Measurements from ENCODE around the gene ARHGAP8. TPM values are rescaled to one million over a fixed set of nuclear protein-coding genes. Genes with fewer than 3 reads are reported as not detected.

ARHGAP8 gene
- total RNA-seq, 1 donor from 2014 or later: 0.49 TPM

DNA sequence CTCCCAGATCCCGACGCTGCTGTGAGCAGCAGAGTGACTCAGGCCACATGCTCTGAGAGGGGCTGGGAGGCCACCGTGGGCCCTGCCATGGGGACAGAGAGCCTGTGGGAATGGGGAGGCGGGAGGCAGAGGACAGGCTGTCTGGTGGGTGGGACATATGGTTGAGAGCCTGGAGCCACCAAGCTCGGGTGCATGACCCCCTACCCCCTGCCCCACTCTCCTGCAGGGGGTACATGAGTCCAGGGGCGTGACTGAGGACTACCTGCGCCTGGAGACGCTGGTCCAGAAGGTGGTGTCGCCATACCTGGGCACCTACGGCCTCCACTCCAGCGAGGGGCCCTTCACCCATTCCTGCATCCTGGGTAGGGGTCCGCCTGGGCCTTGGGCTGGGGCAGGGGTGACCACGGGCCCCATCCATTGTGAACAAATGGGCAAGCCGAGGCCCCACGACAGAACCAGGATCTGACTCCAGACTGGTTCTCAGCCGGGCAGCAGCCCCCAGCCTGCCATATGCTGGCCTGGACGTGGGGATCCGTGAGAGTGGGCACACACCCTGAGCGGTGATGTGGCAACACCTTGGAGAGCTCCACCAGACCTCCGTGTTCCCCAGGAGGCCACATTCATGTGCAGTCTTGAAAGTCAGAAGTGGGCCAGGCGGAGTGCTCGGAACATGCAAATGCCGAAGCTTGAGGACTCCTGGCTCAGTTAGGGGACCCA lies 17.4 kb upstream of the ARHGAP8 start:
- POLR2A ChIA-PET: interaction anchor here (0.5 kb wide), 1 partner anchor 16 kb away, joined by 3 read pairs; no protein-coding TSS in a partner anchor
- no peaks in the 10 kb centered on the region for H3K9me3 Mint-ChIP-seq
- H3K27me3 Mint-ChIP-seq: peaks cover 2% of the 10 kb centered on the region
- no peak overlapping the region for H3K4me3 Mint-ChIP-seq
- H3K36me3 Mint-ChIP-seq (ENCODE audit: low read depth): peaks cover 2% of the 10 kb centered on the region
- intact Hi-C loops (cut with micrococcal nuclease): loop anchor here (1.0 kb wide), 1 partner anchor 38 kb away; no protein-coding TSS in a partner anchor
- TF ChIP-seq, protein P1, sequence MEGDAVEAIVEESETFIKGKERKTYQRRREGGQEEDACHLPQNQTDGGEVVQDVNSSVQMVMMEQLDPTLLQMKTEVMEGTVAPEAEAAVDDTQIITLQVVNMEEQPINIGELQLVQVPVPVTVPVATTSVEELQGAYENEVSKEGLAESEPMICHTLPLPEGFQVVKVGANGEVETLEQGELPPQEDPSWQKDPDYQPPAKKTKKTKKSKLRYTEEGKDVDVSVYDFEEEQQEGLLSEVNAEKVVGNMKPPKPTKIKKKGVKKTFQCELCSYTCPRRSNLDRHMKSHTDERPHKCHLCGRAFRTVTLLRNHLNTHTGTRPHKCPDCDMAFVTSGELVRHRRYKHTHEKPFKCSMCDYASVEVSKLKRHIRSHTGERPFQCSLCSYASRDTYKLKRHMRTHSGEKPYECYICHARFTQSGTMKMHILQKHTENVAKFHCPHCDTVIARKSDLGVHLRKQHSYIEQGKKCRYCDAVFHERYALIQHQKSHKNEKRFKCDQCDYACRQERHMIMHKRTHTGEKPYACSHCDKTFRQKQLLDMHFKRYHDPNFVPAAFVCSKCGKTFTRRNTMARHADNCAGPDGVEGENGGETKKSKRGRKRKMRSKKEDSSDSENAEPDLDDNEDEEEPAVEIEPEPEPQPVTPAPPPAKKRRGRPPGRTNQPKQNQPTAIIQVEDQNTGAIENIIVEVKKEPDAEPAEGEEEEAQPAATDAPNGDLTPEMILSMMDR (IDR thresholded peaks at IDR 0.05): no peak
- no peak overlapping the region for H3K27ac Mint-ChIP-seq
- DNase-seq: no peak
- ATAC-seq (ENCODE audit: low read depth): no peak
- CTCF ChIA-PET: interaction anchor here (0.8 to 4.7 kb wide), 4 partner anchors 27 to 70 kb away, joined by 3 to 53 read pairs (median 6); no protein-coding TSS in a partner anchor
- H3K4me1 Mint-ChIP-seq: peaks cover 3% of the 10 kb centered on the region

DNA sequence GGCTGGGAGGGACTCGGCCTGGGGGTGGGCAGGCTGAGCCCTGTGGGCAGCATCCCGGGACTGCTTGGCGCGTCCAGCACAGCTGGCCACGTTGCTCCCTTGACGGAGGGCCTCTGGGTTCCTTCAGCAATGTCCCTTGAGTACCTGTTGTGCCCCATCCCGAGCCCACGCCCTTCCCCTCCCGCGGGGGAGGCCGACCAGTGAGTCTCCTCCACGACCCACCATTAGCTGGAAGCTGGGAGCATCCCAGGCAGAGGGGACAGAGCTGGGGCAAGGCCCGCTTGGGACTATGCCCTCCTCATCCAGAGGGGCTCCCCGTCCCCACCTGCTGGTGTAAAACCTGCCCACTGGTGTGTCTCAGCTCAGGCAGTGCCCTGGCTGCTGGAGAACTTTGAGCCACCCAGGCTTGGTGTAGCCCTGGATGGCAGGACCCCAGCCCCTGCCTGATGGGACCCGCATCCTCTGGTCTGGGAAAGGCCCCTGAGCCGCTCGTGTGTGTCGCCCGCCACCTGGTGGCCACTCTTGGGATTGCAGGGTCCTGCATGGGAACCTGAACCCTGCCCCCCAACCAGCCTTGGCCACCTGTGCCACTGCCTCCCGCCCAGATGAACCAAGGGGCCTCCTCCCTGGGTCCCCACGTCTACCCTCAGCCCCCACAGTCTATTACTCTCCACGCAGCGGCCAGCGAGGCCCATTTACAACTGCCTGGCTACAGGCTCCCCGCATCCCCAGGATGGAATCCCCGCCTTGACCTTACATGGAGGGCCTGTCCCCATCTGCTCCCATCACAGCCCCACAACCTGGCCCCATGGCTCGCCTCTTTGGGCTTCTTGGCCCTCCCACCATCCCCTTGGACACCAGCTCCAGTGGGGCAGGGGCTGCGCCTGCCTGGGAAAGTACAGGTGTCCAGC lies 16.6 kb upstream of the ARHGAP8 start:
- Mint-ChIP-seq H3K4me3 (no peak overlapping the region), H3K27ac (no peak overlapping the region), H3K36me3 (ENCODE audit: low read depth) (peaks cover 1% of the 10 kb centered on the region), H3K9me3 (no peaks in the 10 kb centered on the region), H3K27me3 (peaks cover 2% of the 10 kb centered on the region), H3K4me1 (peaks cover 3% of the 10 kb centered on the region)
- TF ChIP-seq, protein P1 (IDR thresholded peaks at IDR 0.05): peak; percentile 78
- ChIA-PET POLR2A (no interaction called here), CTCF (interaction anchor here (0.9 to 4.7 kb wide), 3 partner anchors 28 to 51 kb away, joined by 3 to 53 read pairs (median 8); no protein-coding TSS in a partner anchor)
- DNase-seq: peak; percentile 88
- intact Hi-C loops (cut with micrococcal nuclease): loop anchor here (1.0 kb wide), 1 partner anchor 38 kb away; no protein-coding TSS in a partner anchor
- ATAC-seq (ENCODE audit: low read depth): peak; percentile 89

DNA sequence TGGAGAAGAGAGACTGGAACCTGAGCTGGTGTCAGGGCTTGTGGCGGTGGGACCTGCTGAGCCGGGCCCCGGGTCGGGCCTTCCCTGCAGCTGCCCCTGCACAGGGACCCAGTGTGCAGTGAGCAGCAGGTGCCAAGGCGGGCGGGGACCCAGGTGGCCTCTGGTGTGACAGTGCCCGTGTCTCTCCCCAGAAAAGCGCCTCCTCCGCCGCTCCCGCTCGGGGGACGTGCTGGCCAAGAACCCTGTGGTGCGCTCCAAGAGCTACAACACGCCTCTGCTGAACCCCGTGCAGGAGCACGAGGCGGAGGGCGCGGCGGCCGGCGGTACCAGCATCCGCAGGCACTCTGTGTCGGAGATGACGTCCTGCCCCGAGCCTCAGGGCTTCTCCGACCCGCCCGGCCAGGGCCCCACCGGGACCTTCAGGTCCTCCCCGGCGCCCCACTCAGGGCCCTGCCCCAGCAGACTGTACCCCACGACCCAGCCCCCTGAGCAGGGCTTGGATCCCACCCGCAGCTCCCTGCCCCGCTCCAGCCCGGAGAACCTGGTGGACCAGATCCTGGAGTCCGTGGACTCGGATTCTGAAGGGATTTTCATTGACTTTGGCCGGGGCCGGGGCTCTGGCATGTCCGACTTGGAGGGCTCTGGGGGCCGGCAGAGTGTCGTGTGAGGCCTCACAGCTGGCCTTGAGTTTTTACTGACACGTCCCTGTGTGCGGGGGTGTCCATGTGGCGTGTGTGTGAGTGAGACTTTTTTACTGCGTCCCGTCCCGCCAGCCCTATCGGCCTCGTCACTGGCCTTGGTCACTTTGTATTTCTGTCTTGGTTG lies 15.6 kb upstream of the ARHGAP8 start:
- ATAC-seq (ENCODE audit: low read depth): no peak
- H3K4me1 Mint-ChIP-seq: peaks cover 3% of the 10 kb centered on the region
- ChIA-PET POLR2A (no interaction called here), CTCF (interaction anchor here (3.1 to 4.7 kb wide), 2 partner anchors 39 to 52 kb away, joined by 8 to 53 read pairs; no protein-coding TSS in a partner anchor)
- H3K9me3 Mint-ChIP-seq: no peaks in the 10 kb centered on the region
- H3K36me3 Mint-ChIP-seq (ENCODE audit: low read depth): no peaks in the 10 kb centered on the region
- no peak overlapping the region for H3K27ac Mint-ChIP-seq
- no peak for DNase-seq
- TF ChIP-seq, protein P1 (IDR thresholded peaks at IDR 0.05): no peak
- no peak overlapping the region for H3K4me3 Mint-ChIP-seq
- peaks cover 2% of the 10 kb centered on the region for H3K27me3 Mint-ChIP-seq
- intact Hi-C loops (cut with micrococcal nuclease): no loop called here

DNA sequence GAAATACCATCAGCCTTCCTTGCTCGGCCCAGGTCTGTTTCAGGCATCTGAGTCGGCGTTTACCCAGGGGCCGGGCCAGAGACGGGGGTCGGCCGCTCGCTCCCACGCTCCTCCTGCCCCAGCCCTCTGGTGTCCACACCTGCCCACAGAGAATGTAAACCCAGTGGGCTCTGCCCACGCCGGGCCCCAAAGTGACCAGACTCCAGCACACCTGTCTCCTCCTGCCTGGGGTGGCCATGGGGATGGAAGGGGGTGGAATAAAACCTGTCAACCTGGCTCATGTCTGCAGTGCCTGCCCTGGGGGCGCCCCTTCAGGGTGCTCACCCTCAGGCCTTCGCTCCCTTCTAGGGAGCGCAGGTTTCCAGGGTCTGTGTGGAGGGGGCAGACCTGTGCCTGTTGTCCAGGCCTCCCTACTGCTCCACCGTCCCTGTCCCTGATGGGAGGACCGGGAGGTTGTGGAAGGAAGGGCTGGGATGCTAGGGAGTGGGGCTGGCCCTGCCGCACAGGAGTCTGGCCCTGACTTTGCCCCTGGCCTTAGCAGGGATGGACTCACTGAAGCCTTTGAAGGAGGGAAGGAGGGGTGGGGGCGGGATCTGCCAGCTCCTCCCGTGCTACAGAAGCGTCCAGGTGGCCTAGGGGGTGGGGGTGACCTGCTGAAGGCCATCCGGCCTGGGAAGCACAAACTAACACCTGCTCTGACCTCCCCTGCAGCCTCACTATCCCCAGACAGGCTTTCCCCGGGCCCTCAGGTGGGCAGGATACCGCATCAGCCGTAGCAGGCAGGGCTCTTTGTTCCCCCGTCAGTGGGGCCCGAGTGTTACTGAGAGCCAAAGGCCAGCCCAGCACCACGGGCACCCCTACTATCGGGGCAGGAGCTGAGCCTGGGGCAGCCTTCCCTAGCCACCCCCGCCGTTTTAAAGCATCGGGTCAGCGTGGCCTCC lies 14.7 kb upstream of the ARHGAP8 start:
- intact Hi-C loops (cut with micrococcal nuclease): no loop called here
- TF ChIP-seq, protein P1 (IDR thresholded peaks at IDR 0.05): no peak
- CTCF ChIA-PET: interaction anchor here (4.7 kb wide), 1 partner anchor 40 kb away, joined by 53 read pairs; no protein-coding TSS in a partner anchor

More for the DNA sequence above, 14.7 kb upstream of the ARHGAP8 start:
- H3K27ac Mint-ChIP-seq: no peak overlapping the region
- POLR2A ChIA-PET: no interaction called here
- peaks cover 2% of the 10 kb centered on the region for H3K27me3 Mint-ChIP-seq
- H3K4me3 Mint-ChIP-seq: no peak overlapping the region
- DNase-seq (no peak), ATAC-seq (ENCODE audit: low read depth) (no peak)
- no peaks in the 10 kb centered on the region for H3K36me3 Mint-ChIP-seq (ENCODE audit: low read depth)
- H3K9me3 Mint-ChIP-seq: no peaks in the 10 kb centered on the region
- H3K4me1 Mint-ChIP-seq: peaks cover 3% of the 10 kb centered on the region
